GM20431 (cell line): Measurements from ENCODE around the gene PI3.

Source experiments
- in situ Hi-C: fragments of 300-500 bp; cut with MseI, MboI; formaldehyde crosslinking; loops from one replicate; pipeline ENCODE4 v1.15.0; 2020; ENCODE audit warnings: low sequenced_read_pairs; ENCODE audit not compliant: unreplicated experiment

PI3 gene

DNA sequence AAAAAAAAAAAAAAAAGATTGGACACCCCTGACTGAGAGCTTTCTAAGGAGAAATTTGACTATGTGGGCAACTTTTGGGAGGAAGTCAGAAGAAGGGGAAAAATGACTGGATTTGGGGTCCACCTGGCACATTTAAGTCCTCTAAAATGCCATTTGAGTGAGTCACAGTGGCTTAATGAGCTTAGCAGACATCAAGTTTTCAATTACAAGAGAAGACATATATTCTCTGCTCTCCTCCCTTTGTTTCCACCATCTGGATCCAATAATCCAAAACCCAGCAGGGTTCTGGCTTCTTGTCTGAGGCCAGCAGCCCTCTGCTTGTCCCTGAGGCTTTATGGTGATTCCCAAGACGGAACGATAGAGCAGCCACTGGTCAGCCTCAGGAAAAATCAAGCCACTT lies 6.9 kb downstream of the PI3 start:
- in situ Hi-C loops = no loop called here

GRCh38 chr20:45183084-45183483 lies 8.4 kb downstream of the PI3 start:
- in situ Hi-C loops = no loop called here

GRCh38 chr20:45187693-45188092 lies 13.0 kb downstream of the PI3 start:
- in situ Hi-C loops = no loop called here

DNA sequence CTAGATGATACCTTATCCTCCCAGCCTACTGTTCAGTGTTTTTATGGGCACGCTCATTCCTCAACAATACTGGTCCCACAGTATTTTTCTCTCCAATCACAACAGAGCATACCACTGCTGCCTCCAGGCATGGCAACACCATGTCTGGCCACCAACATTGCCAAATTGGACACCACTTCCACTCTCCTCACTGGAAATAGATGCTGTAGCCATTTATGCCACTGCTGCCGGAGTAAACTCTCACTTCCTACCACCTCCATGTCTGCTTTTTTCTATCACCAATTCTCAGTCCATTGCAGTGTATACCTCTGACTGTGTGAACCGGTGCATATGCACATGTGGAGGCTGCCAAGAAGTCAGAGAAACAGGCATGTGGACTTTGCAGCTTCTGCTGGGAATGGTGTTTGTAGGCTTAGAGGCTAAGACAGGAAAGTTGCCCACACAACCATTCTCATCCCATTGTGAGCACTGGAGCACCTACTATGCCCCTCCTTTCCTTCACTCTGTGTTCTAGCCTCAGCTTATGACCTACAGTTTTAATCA lies 14.4 kb downstream of the PI3 start:
- in situ Hi-C loops = no loop called here

DNA sequence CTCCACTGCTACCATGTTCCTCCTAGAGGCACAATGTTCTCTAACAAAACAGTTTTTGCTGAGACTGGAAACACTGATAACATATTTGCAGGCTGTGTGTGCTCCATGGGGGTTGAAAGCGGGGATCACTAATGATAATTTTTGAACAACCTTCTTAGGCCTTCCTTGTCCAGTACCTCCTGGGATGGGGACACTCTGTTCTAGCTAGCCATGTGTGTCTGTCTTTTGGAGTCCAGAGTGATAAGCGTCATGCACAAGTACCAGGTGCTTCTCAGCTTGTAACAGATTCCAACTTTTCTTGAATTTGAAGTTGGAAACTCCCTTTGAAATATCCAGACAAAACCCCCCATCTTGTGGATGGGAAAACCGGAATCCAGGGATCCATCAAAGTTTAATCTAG lies 15.2 kb downstream of the PI3 start:
- in situ Hi-C loops = no loop called here

DNA sequence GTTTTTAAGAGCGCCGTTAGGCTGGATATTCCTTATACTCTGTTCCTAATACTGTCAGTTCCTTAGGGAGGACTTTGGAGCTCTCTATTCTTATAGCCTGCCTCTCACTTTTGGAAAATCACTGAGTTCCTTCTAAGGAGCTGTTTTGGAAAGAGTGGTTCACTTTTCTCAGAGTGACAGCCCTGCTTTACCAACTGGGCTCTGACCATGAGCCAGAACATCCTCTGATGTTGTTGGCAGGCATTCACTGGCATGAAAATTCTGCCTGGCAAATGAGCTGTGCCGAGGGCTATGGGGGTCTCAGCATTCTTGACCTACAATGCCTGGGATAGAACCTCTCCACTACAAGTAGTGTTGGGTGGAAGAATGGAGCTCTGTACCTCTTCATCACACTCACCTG lies 17.2 kb downstream of the PI3 start:
- in situ Hi-C loops = no loop called here

- in situ Hi-C loops = no loop called here
Measured at GRCh38 chr20:45193331-45193730, 18.6 kb downstream of the PI3 start.

DNA sequence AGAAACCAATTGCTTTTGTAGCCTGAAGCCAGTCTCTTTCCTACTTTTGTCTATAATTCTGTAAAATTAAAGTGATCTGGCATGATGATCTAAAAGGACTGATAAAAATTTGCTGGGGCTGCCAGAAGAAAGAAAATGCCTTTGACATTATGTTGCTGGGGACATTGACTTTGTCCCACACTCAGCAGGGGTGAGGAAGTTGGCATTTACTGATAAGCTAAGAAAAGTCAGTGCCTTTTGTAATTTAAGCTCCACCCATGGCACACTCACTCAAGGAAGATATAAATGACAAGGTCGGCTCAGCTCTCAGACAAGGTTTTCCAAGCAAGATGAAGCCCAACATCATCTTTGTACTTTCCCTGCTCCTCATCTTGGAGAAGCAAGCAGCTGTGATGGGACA lies 32.0 kb downstream of the PI3 start, which contains the start of gene SEMG1:
Gene SEMG1 (plus strand): TSS at position 309 of the 400 bp plus-strand sequence. CDS start 21 bp downstream, at position 330.
- in situ Hi-C loops = no loop called here

DNA sequence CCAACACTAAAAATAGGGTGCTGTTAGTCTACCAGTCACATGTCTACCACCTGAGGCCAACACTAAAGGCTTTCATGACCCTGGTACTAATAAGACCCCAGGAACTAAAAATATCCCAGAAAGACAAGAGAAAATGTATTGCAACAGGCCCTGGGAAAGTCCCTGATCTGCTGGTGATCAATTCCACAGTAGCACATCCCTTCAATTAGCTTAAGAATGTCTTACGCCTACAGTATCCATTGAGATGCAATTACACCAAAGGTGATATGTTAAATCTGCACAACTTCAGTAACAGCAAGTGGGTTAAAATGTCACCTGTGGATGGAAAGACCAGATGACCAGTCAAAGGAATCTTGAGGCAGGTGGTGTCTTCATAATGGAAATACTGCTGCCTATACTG lies 35.2 kb downstream of the PI3 start:
- in situ Hi-C loops = no loop called here

GRCh38 chr20:45211569-45212474 lies 37.1 kb downstream of the PI3 start:
- in situ Hi-C loops = no loop called here

GRCh38 chr20:45212836-45213235 lies 38.1 kb downstream of the PI3 start:
- in situ Hi-C loops = no loop called here

- in situ Hi-C loops = no loop called here
Measured at GRCh38 chr20:45218124-45218523, 43.4 kb downstream of the PI3 start.

DNA sequence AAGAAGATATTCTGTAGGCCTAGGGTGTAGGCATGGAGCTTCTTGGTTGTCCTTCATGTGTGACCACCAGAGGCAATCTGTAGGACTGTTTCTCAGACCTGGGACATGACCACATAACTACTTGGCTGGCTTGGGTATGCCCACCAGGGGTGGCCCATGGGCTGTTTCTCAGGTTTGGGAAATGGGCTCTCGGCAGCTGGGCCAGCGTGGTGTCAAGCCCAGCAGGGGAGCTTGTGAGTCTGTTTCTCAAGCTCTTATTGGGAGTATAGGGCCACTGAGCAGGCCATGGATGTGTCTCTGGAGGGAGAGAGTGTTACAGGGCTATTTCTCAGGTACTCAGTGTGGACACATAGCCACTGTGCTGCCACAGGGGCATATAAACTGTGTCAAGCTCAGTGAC lies 43.9 kb downstream of the PI3 start:
- in situ Hi-C loops = no loop called here

- in situ Hi-C loops = no loop called here
Measured at GRCh38 chr20:45221076-45221475, 46.4 kb downstream of the PI3 start, which contains the start of gene SEMG2. Gene SEMG2, plus strand, starts transcription at chr20:45221373. Its CDS starts 17 bp downstream, at chr20:45221390.

DNA sequence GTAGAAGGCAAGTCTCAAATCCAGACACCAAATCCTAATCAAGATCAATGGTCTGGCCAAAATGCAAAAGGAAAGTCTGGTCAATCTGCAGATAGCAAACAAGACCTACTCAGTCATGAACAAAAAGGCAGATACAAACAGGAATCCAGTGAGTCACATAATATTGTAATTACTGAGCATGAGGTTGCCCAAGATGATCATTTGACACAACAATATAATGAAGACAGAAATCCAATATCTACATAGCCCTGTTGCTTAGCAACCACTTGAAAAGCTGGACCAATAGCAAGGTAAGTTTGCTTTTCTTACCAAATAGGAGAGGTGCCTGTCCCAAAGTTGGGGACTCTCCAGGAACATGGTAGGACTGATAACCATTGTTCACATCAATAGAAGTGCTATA lies 48.4 kb downstream of the PI3 start:
- in situ Hi-C loops = no loop called here
